GM15510 (cell line): ENCODE measurements around the gene TMX3.

Experiments used
- POLR2A ChIP-seq: IDR thresholded peaks from 3 replicates; pipeline ENCODE4 v1.6.1; 2011; ENCODE audit warnings: borderline replicate concordance; ENCODE audit not compliant: insufficient read length; ENCODE audit errors: extremely low read depth

Gene TMX3

DNA sequence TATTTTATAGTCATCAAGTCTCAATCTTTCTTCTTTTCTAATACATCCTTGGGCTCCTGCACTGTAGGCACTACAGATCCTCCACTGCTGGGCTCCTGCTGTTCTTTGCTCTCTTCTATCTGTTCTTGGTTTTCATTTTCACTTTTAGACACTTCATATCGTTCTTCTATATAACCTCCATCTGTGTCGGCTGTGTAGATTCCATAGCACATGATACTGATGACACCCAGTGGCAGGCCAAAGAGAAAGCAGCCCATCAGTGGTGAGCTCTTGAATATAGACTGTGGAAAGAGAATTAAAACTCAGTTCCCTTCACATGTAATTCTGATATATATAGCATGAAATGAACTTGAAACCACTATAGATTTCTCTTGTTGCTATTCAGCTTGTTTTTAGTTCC is 38.0 kb downstream of the TMX3 start:
- TF ChIP-seq POLR2A, result no peak

GRCh38 chr18:68667121-68667520 is 47.8 kb downstream of the TMX3 start:
- TF ChIP-seq POLR2A, result no peak

DNA sequence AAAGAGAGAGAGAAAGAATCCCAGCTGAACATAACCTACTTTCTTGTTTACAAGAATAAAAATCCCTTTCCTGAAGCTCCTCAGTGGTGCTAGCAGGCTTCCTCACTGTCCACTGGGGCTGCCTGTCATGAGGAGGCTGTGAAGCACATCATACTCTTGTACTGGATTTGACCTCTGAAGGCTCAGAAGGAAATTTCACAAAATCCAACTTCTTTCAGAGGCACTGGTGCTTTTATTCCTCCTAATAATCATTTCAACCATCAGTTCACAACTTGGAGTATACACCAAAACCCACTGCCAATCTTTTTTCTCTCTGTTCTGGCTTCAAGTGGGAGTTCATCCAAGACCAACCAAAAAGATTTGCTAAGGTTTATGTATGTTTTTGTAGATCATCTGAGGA is 48.5 kb downstream of the TMX3 start:
- no peak for TF ChIP-seq POLR2A

DNA sequence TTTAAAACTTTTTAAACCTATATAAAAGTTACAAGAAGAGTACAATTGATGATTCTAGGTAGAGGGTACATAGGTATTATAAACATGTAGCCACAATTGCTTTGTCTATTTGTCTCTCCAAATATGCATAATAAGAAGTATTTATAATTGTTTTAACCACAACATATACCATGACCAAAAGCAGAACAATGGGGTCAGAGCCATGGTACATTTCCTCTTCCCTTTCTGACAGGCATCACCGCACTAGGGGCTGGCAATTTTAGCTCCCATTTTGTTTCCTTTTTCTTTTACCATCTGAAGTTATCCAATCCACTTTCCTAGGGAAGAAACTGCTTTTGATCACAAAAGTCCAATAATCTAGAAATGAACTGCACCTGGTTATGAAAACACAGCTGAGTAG is 49.3 kb downstream of the TMX3 start:
- TF ChIP-seq POLR2A, result no peak

DNA sequence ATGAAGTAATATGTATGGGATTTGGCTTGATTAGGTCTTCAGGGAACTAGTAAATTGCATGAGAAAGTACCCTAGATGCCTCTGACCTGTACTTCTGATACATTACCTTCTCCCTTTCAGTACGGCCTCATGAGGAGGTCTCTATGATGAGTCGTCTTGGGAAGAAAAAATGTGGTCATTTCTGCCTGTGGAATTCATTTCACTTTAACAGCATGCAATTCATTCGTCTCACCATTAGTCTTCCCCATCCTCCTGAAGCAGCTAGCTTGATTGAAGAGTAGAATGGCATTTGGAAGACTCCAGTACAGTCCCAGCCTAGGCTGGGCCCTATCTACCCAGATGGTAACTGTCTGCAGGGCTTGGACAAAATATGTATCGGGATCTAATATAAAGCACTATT is 52.2 kb downstream of the TMX3 start:
- TF ChIP-seq POLR2A, result no peak

DNA sequence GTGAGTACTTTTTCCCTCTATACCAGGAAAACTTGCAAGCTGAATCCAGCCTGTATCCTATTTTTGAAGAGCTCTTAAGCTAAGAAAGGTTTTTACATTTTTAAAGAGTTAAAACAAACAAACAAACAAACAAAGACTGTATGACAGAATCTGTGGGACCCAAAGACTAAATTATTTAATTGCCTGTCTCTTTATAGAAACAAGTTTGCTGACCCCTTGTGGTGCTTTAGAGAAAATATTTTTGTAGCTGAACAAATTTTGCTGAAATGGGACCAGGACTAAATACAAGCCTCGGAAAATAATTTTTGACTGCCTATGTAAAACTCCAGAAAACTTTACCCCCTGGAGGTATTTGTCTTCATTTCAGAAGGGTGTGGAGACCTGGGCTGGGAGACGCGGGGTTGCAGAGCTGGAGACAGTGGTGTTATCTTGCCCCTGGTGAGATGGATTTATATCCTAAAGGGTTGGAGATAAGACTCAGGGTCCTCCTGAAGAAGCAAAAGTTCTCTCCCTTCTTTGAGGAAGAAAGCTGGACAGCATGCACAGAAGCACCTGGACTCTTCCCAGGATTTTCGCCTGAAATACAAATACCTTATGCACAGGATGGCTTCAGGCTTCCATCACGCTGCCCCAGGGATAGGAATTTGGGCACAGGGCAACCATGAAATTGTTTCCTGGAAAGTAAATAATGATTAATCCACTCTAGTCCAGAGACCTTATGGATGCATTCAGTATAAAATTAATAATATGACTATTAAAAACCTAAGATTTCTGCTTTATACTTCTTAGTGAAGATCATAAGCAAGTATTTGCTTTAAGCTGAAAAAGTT is 54.3 kb downstream of the TMX3 start:
- no peak for TF ChIP-seq POLR2A

DNA sequence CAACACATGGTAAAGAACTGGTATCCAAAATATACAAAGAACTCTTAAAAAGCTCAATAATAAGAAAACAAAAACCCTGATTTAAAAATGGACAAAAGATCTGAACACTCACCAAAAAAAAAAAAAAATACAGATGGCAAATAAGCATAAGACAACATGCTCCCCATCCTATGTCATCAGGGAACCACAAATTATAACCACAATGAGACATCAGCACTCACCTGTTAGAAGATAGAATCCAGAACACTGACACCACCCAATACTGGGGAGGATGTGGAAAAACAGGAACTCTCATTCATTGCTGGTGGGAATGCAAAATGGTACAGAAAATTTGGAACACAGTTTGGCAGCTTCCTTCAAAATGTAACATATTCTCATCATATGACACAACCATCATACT is 66.7 kb downstream of the TMX3 start:
- TF ChIP-seq POLR2A, result no peak

DNA sequence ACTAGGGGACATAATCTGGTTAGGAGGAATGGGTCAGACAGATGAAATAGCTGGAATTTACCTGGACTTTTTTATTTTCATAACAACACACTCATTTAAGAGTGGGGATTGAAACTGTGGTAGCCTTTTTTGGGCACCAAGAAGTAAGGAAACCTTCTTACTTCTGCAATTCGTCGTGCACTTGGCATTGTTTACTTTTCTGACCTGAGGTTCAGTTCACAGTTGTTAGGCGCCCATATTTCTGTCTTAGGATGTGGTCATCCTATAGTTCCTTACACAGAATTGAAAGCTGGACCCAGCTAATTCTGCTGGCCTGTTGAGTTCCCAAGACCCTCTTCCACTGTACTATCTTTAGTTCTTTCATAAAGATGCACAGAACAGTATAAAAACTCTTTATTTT is 72.9 kb downstream of the TMX3 start:
- no peak for TF ChIP-seq POLR2A

- TF ChIP-seq POLR2A, result no peak
Observed at GRCh38 chr18:68640861-68641260, 74.0 kb downstream of the TMX3 start.

DNA sequence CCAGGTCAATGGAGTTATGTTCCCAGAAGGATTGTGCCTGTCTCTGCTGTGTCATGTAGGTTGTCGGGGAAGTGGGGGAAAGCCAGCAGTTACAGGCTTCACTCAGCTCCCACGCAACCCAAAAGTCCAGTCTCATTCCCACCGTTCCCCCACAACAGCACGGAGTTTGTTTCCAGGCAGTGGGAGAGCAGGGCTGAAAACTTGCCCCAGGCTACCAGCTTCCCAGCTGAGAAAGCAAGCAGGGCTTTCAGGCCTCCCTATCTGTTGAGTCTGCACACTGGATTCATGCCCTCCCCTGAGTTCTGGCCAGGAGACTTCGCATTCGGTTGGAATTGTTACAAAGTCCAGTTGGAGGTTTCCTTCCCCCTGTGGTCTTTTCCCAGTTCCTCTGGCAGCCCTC is 76.3 kb downstream of the TMX3 start:
- no peak for TF ChIP-seq POLR2A

DNA sequence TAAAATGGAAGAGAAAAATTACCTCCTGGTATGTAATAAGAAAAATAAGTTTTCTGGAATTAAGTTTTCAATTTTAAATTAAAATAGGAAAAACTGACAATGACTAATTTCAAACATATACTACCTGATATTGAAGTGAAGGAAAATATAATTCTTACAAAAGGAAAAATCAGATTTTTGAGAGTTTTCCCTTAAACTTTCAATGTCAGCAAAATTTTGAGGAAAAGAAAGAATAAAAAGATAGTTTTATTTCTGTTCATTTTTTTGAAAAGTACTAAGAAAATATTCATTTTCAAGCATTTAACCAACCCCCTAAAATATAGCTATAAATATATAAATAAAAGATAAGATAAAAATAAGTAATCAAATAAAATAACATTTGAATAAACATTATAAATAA is 87.1 kb downstream of the TMX3 start:
- no peak for TF ChIP-seq POLR2A
